ENCODE measurements around the gene C3.
"Not testable (repeated sequence)": the region's sequence is repeated elsewhere in the genome, so short reads cannot be mapped to it uniquely, and the experiment has no call there.

C3 gene

DNA sequence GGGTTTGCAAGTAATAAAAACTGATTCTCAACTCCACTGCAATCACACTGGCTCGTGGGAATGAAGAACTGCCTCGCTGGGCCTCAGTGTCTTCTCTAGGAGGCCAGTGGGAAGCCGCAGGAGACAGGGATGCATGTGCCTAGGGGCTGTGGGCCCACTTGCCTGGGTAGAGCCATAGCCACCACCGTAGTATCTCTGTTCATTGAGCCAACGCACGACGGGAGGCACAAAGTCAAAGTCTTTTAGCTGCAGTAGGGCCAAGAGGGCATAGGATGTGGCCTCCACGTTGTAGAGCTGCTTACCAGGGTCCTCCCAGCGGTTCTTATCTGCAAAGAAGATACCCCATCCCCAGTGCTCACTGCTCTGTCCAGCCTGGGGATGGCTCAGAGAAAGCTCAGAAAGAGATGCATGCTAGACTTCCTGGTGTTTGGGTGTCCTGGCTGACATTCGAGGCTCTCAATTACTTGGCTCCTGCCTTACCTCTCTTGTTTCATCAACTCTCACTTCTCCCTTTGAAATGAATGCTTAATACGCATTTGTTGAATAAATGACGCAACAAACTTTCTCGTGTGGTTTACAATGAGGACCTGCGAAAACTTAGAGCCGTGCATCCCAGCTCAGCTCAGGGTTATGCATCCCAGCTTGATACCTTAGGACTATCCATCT lies 34.4 kb downstream of the C3 start:
- DNase-seq = no peak

DNA sequence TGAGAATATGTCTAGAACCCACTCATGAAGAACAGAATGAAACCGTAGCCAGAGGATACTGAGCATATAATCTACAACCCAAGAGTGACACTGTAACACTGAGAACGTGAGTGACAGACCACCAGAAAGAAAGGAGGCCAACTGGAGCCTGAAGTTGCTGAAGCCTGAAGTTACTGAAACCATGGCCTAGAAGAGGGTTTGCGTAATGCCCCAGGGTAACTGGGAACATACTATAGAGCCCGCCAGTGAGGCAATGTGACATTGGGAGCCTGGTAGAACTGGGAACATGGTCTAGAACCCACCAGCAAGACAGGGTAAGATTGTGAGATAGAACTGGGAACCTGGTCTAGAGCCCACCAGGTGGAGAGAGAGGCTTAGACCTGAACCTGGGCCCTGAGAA lies 35.0 kb downstream of the C3 start:
- no peak for DNase-seq

DNA sequence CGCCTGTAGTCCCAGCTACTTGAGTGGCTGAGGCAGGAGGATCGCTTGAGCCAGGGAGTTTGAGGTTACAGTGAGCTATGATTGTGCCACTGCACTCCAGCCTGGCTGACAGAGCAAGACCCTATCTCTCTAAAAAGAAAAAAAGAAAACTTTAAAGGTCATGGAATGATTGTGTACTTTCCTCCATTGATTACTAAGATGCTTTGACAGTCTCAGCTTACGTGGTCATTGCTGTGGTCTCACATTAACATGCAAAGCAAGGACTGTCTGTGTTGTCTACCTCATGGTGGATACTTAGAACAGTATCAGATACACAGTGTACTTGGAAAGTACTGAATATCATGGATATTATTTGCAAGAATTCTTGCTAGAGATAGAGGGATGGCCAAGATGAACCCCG lies 36.5 kb downstream of the C3 start:
- DNase-seq = no peak

DNA sequence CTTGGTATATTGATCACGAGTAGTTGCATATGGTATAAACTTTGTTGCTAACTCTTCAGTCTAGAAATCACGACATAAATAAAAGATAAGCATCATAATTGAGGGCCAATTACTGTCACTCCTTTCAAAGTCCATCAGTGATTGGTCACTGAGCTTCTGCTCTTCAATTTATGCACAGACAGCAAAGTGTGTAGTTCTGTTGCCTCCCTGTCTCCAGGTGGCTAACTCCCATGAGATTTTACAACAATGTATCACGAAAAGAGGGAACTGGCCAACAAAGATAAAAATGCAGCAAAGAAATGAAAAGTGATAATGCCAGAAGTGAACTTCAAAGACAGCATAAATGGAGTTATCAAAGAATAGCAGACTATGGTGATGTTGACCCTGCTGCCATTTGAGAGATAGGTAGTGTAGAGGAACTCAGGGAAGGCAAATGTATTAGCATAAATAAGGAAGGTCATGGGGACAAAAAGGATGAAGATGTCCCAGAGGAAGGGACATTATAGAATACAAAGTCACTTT lies 37.8 kb downstream of the C3 start:
- DNase-seq = no peak

DNA sequence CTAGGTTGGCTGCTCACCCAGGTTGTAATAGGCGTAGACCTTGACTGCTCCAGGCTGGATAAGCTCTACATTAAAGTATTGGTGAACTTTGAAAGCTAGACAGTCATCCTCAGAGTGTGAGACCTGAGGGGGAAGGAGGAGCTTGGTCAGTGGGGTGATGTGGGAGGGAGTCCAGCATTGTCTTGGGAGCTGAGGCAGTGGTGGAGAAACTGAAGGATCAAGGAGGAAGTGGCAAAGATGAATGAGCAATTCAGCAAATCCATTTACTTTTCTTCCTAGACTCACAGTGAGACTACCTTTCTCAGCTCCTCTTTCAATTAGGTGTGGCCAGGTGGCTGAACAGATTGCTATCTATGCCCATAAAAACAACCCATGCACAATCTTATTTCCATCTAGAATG lies 40.3 kb downstream of the C3 start:
- DNase-seq = no peak

DNA sequence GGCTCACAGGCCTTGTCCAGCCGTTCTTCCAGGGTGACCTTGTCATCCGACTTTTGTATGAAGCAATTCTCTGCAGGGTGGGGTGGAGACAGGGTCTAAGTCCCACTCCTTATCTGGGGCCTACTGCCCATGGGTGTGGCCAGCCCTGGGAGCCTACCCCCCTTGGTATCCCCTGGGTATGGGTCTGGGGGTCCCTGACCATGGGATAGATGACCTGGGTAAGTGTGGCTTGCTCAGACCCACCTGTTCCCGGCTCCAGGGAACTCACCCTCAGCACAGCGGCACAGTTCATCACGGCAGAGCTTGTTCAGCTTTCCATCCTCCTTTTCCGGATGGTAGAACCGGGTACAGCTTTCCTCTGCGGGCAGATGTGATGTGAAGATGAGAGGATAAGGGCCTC lies 41.3 kb downstream of the C3 start:
- DNase-seq = no peak

DNA sequence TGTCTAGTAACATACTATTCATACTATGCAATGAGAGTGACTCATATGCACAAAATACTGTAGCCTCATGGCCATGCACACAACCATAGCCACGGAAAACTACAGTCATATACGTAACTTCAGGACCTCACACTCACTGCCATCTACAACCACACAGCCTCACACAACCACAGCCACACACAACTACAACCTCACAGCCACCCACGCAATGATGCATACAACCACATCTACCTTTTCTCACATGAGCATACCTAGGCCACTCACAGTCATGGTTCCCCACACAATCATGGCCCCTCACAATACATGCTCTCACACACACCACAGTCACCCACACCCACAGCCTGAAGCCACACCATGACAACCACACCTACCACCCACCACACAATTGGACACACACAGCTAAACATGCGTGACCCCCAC lies 41.8 kb downstream of the C3 start:
- DNase-seq = peak; percentile 61

DNA sequence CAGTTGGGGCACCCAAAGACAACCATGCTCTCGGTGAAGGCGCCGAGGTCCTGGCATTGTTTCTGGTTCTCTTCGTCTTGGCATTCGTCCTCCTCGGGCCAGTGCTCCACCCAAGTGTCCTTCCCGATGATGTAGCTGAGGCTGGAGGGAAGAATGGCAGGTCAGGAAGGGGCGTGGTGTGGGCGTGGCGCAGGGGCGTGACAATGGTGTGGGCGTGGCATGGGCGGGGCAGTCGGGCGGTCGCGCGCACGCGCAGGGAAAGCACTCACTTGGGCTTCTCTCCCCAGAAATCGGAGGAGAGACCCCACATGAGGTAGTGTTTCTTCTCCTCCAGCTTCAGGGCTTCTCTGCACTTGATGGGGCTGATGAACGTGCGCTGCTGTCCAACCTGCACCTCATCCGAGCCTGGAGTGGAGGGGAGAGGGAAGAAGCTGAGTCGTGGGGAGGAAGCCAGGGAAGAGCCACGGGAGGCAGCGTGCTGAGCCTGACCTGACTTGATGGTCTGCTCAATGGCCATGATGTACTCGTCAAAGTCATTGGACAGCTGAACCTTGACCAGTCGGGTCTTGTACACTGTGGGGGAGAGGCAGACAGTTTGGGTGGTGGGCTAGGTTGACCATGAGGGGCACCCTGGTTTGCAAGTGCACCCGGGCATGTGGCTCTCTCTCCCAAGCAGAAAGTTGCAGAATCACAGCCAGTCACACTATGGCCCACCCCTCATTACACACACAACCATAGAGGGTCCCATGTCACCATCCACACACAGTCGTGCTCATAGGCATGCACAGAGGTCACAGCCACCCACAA lies 42.4 kb downstream of the C3 start:
- DNase-seq = no peak

DNA sequence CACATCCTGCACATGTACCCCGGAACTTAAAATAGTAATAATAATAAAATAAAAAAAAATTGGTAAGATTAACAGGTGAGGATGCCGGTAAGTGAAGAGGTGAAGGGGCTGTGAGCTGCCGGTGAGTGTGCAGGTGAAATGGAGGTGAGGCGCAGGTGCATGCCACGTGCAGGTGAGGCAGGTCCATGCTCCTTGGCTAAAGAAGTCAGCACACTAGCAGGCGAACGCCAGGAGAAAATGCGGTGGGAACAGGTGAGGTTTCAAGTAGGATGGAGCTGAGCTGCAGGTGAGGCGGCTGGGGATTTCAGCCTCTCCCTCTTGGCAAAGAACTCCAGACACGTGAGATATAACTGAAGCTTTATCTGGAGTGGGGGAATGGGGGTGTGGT lies 43.0 kb downstream of the C3 start:
- no peak for DNase-seq

DNA sequence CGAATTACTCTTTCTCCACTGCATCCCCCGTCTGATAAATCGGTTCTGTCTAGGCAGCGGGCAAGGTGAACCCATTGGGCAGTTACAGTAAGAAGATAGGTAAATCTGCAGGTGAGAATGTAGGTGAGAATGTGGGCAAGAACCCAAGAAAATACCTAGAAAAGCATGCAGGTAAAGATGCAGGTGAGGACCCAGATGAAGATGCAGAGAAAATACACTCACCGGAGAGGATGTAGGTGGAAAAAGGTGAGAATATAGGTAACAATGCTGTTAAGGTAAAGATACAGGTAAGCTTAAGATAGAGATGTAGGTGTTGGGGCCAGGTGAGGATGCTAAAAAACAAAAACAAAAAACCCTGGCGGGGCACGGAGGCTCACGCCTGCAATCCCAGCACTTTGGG lies 44.2 kb downstream of the C3 start:
- no peak for DNase-seq

DNA sequence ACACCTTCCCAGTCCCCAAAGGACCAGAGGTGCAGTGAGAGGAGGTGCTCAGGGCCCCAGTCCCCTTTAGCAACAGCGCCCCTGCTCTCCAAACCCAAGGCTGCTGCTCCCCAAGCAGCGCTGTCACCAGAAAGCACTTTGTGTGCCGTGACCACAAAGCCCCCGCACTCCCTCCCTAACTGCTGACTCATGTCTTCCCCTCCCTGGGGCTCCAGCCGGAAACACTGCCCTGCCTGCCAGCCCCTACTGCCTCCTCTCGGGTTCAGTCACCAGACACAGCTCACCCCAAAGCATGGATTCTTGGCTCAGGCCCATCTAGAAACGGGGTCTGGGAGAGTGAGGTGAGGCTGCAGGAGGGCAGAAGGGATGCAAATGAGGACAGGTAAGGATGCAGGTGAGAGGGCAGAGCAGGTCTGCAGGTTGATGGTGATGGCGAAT lies 45.6 kb downstream of the C3 start:
- DNase-seq = peak; percentile 80

DNA sequence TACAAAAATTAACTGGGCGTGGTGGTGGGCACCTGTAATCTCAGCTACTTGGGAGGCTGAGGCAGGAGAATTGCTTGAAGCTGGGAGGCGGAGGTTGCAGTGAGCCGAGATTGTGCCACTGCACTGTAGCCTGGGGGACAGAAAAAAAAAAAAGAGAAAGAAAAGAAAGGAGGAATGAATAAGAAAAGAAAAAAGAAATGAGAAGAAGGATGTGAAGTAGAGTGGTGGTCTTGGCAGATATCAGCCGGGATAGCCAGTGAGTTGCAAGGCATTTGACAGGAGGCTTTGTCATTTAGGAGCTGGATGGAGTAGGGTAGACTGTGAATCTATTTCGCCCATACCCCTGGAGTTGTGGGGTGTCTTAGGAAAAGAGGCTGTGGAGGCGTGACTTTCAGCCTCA lies 46.0 kb downstream of the C3 start:
- not testable (repeated sequence) for DNase-seq

DNA sequence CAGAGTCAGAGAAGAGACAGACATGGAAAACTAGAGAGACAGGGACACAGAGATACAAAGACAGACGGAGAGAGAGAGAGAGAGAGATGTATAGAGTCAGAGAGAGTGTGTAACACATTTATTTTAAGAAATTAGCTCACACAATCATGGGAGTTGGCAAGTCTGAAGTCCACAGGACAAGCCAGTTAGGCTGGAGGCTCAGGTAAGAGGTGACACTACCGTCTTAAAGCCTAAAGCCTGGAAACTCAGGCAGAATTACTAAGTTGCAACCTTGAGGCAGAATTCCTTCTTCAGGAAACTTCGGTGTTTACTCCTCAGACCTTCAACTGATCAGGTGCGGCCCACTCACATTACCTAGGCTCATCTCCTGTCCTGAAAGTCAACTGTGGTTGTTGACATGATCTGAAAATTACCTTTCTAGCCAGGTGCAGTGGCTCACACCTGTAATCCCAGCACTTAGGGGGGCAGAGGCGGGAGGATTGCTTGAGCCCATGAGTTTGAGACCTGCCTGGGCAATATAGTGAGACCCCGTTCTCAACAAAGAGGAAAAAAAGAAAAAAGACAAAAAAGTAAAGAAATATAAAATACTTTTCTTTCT lies 47.7 kb downstream of the C3 start:
- no peak for DNase-seq

DNA sequence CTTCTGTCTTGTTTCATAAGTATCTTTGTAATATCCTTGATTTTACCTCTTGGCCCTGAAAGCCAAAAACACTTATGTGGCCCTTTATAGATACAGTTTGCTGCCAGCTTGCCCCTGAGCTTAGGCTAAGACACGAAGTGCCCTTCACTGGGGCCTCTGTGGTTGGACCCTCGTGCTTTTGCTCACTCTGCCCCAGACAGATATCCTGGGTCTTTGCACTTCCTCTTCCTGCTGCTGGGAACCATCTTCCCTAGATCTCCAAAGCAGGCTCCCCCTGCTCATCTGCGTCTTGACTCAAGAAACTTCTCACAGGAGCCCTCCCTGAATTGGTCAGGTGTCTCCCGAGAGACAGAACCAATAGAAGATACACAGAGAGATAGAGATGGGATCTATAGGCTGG lies 48.5 kb downstream of the C3 start:
- DNase-seq = no peak

DNA sequence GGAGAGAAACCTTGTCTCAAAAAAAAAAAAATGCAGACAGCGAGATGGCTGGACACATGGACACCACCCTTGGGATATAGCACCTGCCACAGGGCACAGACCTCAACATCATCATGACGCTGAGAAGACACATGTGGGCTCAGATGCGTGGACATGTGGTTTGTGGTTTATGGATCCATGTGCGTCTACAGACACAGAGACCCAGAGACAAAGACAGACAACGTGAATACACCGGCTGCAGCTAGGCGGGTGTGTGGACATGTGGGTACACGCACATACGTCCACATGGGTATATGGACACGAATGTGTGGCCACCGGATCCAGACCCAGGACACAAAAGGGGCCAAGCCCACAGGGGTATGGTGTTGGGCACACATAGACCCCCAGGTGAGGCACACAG lies 51.8 kb downstream of the C3 start:
- no peak for DNase-seq

DNA sequence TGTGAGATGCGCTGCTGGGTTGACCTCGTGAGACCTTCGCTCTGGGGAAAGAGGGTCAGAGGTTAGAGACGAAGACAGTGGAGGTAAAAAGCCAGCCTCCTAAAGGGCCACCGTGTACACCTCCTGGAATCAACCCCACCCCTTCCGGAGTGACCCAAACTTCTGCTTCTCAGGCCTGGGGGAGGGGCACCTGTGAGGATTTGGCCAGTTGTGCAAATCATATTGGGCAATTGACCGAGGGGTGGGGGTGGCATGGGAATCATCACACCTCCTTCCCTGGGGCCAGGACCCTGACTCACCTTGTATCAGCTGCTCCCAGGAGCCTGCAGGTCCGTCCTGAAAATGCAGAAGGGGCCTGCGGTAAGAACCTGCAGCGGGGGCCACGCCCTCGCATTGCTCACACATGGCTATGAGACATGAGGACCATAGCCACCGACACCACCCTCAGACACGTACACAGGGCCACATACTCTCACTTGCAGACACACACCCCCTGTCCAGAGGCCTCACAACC lies 53.3 kb downstream of the C3 start:
- DNase-seq = no peak

DNA sequence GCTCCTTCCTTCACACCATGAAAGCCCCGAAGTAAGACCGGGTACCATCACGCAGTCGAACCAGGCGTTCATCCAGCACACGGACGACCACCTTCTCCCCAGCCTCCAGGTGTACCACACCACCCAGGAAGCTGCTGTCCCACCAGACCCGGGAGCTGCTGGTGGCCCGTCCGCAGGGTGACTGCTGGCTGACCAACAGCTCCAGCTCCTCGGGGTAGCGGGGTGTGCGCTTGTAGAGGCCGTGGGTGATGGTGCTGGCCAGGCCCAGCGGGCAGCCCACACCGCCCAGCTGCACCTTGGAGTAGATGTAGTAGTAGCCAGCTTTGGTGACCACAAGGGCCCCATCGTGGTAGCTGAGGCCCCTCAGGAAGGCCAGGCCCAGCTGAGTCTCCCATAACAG lies 55.5 kb downstream of the C3 start:
- DNase-seq = no peak

DNA sequence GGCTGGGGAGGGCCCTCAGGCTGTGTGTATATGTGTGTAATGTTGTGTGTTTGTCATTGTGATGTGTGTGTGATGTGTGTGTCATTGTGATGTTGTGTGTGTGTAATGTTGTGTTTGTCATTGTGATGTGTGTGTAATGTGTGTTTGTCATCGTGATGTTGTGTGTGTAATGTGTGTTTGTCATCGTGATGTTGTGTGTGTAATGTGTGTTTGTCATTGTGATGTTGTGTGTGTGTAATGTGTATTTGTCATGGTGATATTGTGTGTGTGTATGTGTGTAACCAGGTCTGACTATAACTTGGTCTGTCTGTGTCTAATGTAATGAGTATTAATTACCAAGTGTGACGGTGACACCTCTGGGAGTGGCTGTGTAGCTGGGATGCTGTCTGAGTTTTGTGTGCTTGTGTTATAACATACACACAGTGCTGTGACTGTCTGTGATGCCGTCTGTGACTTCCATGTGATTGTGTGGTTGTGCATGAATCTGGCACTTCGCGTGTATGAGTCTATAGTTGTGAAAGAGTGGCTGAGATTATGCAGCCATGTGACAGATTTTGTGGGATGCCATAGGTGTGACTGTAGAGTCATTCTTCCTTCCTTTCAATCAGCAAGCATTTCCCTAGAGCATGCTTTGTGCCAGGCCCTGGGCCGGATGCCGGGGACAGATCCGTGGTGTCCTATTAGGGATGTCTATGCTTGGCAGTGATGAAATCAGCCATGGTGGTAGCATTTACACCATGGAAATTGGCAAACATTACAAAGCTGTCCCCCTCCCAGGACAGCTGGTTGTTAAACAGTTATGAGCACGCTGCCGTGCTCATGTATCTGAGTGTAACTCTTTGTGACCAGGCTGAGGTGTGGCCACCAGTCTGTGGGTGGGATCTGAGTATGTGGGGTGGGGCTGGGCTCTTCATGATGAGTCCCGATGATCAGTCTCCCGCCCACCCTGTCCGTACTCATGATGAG lies 56.9 kb downstream of the C3 start:
- peak; percentile 11 for DNase-seq

DNA sequence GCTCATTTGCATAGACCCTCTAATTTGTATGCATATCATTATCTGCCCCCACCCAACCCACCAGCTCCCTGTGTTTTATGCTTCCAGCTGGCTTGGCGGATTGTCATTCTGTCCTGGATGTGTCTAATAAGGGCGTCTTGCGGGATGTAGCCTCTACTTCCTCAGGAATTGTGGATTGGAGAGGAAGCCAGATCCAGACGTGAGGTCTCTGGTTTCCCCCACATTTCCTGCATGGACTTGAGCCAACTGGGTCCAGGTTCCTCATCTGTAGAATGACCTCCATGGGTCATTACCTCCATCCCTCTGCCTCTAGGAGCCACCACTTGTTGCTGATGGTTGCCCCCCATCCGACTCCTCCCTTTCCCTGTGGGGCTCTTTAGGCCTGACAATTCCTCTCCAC lies 57.7 kb downstream of the C3 start:
- no peak for DNase-seq

DNA sequence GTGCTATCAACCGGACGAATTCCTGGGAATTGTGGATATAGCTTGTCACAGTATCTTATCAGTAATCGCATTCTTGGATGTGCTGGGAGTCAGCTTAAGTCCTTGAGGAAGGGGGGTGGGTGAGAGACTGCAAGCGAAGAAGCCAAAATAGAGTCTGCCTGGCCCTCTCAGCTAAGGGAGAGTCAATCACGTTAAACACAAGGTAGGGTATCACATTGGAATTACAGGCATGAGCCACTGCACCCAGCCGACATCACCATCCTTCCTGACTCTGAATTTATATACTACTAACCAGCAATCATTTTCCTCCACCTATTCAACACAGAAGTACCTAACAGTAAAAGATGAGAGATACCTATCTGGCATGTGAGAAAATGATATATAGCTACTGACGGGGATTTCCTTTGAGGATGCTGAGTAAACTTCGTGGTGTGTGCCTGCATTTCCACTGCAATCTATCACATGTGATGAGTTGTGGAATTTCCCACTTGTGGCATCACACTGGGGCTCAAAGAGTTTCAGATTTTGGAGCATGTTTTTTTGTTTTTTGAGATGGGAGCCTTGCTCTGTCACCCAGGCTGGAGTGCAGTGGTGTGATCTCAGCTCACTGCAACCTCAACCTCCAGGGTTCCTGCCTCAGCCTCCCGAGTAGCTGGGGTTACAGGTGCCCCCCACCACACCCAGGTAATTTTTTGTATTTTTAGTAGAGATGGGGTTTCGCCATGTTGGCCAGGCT lies 58.8 kb downstream of the C3 start:
- DNase-seq = peak; percentile 47

DNA sequence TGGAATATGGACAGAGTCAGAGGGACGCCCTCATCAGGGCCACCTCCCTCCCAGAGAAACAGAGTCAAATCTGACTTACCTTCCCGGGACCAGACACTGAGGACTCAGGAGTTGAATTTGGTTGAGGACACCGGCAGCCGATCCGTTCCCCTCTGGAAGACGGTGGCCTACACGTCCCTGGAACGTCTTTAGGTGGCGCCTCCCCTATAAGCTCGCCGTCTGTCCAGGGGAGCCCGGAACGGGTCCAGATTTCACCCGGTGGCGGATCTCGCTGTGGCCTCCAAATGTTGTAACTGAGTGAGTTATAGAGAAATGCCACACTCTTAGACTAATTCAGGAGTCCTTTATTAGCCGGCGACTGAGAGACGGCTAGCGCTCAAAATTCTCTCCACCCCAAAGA lies 59.5 kb downstream of the C3 start:
- no peak for DNase-seq

DNA sequence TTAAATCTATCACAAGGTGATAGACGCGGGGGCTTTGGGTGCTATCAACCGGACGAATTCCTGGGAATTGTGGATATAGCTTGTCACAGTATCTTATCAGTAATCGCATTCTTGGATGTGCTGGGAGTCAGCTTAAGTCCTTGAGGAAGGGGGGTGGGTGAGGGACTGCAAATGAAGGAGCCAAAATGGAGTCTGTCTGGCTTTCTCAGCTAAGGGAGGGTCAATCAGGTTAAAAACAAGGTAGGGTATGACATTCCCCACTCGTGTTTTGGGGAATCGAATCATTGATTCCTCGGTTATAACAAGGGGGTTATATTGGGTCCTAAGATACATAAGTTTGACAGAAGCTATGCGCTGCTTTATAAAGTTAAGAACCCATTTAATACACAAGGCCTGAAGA lies 64.1 kb downstream of the C3 start:
- not testable (repeated sequence) for DNase-seq
